ENCODE data around the gene RTN1.
"Not testable (repeated sequence)": the region's sequence is repeated elsewhere in the genome, so short reads cannot be mapped to it uniquely, and the experiment has no call there.

RTN1 gene

GRCh38 chr14:59705866-59706265 lies 164.7 kb downstream of the RTN1 start:
- DNase-seq (ENCODE audit: low read depth in 2 of 2, low spot score in 1 of 2), result no peak

- DNase-seq (ENCODE audit: low read depth in 2 of 2, low spot score in 1 of 2), result no peak
These were observed 165.3 kb downstream of the RTN1 start for GRCh38 chr14:59705245-59705644.

DNA sequence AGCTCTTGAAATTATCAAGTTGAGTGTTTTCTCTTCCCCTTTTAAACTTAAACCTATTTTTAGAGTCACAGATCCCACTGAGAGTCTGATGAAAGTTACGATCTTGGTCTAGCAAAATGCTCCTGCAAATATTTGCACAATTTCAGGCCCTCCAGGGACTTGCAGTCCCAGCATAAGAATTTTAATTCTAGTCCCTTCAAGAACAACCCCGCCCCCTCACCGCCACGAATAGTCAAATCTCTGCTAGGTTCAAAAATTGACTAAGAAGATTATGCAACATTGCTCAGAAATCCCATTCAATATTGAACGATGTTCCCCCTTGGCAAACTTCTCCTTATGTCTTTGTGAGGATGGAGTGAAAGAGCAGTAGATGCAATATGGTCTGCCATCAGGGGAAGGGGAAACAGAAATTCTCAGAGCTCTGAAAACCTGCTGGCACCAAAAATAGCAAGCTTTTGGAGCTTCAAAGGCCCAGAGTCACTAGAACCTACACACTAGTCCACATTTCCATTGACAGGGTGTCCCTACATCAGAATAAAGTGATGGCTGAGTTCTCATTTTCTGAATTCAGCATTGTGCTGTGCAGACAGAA lies 166.4 kb downstream of the RTN1 start:
- DNase-seq (ENCODE audit: low read depth in 2 of 2, low spot score in 1 of 2), result no peak

DNA sequence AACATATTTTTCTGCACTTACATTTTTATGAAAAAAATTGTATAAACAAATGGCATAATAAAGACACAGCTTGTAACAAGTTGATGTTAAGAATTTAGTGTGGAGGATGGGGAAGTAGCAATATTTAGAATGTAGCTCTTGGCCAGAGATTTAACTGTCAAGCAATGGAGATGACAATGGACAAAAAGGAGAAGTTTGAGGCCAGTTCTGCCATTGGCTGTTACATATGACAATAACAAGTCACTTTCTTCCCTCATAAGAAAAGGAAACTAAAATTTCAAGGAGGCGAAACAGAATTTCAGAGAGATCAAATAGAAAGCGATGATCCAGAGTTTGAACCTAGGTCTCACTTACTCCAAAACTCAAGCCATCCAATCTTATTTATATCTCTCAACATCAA lies 171.1 kb downstream of the RTN1 start:
- DNase-seq (ENCODE audit: low read depth in 2 of 2, low spot score in 1 of 2), result no peak

DNA sequence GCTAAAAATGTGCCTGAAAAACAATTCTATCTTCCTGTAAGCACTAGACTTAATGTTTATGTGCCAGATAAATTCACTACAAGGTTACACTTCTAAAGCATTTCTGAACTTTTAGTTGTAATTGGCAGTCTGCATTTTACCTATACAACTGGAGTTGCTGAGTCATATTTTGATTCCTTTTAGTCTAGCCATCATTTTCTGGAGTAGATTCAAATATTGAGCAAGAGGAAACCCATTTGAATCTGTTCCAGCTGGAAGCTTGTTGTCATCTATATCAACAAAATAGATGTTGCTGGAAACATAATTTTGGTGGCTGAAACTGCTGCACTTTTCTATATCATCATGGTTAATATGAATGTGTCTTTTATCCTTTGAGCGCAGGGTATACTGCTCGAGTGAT lies 171.8 kb downstream of the RTN1 start:
- no peak for DNase-seq (ENCODE audit: low read depth in 2 of 2, low spot score in 1 of 2)

GRCh38 chr14:59695198-59695597 lies 175.4 kb downstream of the RTN1 start:
- no peak for DNase-seq (ENCODE audit: low read depth in 2 of 2, low spot score in 1 of 2)

GRCh38 chr14:59691266-59691665 lies 179.3 kb downstream of the RTN1 start:
- DNase-seq (ENCODE audit: low read depth in 2 of 2, low spot score in 1 of 2), result no peak

GRCh38 chr14:59690426-59690825 lies 180.2 kb downstream of the RTN1 start:
- no peak for DNase-seq (ENCODE audit: low read depth in 2 of 2, low spot score in 1 of 2)

DNA sequence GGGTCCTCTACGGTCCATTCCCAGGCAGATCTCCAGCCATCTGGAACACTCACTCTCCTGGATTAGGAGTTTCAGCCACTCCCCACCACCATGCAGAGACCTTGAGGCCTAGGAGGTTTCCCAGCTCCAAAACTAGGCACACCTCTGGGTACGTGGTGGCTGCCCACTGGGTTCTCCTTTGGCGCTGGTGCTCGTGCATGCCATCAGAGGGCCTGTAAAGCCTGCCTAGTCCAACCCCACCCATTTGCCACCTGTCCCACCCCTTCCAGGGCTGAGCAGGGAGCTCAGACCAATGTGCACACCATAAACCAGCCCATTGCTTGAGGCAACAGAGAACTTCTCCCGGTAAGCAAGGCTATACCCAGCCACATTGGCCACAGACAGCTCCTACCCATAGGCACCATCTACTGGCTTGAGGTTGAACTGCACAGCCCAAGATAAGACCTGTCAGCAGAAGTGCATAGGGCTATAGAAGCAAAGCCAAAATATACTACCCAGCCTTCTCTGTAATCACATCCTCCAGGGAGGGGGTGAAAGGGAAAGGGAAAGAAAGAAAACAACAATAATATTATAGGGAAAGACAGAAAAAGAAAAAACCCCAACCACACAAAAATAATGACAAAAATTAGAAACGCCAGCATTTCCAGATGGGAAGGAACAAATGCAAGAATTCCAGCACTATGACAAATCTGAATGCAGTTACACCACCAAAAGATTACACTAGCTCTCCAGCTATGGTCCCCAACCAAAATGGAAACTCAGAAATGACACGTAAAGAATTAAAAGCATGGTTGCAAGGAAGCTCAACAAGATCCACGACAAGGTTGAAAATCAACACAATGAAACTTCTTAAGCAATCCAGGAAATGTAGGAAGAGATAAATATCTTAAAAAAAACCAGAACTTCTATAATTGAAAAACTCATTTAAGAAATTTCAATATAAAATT lies 182.1 kb downstream of the RTN1 start:
- no peak for DNase-seq (ENCODE audit: low read depth in 2 of 2, low spot score in 1 of 2)

DNA sequence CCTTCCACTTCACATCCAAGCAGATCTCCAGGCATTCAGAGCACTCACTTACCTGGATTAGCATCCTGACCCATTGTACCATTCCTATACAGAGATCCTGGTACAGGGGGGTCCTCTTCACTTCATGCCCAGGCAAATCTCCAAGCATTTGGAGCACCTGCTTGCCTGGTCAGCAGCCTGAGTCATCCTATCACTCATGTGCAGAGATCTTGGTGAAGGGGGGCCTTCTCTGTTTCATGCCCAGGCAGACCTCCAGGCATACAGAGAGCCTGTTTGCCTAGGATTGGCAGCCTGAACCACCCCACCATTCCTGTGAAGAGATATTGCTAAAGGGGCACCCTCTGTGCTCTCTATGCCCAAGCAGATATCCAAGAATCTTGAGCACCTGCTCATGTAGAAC lies 182.9 kb downstream of the RTN1 start:
- no peak for DNase-seq (ENCODE audit: low read depth in 2 of 2, low spot score in 1 of 2)

- DNase-seq (ENCODE audit: low read depth in 2 of 2, low spot score in 1 of 2), result no peak
These were observed 190.7 kb downstream of the RTN1 start for GRCh38 chr14:59679872-59680271.

DNA sequence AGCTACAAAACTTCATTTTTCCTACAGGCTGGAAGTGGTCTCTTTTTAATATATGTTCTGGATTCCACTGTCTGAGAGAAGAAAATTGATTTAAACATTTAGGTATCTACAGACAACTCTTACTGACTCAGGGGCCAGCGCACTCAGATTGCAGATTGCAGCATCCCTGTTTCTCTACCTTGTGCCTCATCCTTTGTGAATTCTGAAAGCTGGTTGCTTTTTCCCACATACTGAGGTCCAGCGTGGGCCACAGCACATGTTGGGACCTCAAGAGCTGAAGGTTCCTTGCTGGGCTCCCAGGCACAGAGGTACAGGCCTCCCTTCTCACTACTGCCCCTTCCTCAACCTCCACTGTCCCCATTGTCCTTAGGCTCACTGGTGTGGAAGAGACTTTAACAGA lies 192.2 kb downstream of the RTN1 start:
- no peak for DNase-seq (ENCODE audit: low read depth in 2 of 2, low spot score in 1 of 2)

GRCh38 chr14:59677771-59678231 lies 192.8 kb downstream of the RTN1 start:
- DNase-seq (ENCODE audit: low read depth in 2 of 2, low spot score in 1 of 2), result no peak

- DNase-seq (ENCODE audit: low read depth in 2 of 2, low spot score in 1 of 2), result no peak
These were observed 195.2 kb downstream of the RTN1 start for GRCh38 chr14:59675394-59675793.

DNA sequence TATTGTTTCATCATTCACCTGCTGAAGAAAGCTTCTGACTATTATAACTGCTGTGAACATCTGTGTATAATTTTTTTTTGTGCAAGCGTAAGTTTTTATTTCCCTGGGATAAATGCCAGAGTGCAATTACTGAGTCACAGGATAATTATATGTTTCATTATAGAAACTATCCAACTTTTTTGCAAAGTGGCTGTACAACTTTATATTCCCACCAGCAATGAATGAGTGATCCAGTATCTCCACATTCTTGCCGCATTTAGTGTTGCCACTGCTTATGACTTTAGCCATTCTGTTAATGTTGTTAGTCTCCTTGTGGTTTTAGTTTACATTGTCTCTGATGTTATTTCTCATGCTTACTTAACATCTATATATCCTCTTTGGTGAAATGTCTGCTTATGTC lies 205.8 kb downstream of the RTN1 start:
- no peak for DNase-seq (ENCODE audit: low read depth in 2 of 2, low spot score in 1 of 2)

GRCh38 chr14:59657769-59658168 lies 212.8 kb downstream of the RTN1 start:
- no peak for DNase-seq (ENCODE audit: low read depth in 2 of 2, low spot score in 1 of 2)

DNA sequence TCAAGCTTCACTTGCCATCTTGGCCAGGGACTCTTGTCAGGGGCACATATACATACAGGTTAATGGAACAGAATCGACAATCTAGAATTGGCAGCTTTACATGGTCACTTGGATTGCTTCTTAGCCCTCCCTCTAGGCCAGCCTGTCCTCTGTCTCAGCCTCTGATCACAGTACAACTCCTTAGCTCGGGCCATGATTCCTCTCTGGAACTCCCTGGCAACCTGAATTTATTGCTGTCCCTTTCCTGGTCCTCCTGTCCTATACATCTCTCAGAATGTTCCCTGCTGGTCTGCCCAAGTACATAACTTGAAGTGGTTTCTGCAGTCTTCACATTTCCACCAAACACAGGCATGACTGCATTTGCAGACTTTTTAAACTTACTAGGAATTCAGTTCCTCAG lies 214.1 kb downstream of the RTN1 start:
- no peak for DNase-seq (ENCODE audit: low read depth in 2 of 2, low spot score in 1 of 2)

DNA sequence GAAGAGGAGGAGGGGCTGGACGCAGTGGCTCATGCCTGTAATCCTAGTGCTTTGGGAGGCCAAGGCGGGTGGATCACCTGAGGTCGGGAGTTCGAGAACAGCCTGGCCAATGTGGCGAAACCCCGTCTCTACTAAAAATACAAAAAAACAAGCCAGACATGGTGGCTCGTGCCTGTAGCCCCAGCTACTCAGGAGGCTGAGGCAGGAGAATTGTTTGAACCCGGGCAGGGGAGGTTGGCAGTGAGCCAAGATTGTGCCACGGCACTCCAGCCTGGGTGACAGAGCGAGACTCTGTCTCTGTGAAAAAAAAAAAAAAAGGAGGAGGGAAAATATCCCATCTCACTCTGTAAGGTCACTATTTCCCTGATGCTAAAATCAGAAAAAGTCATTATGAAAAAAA lies 216.4 kb downstream of the RTN1 start:
- DNase-seq (ENCODE audit: low read depth in 2 of 2, low spot score in 1 of 2), result not testable (repeated sequence)

GRCh38 chr14:59646832-59647231 lies 223.7 kb downstream of the RTN1 start:
- not testable (repeated sequence) for DNase-seq (ENCODE audit: low read depth in 2 of 2, low spot score in 1 of 2)

- no peak for DNase-seq (ENCODE audit: low read depth in 2 of 2, low spot score in 1 of 2)
These were observed 231.7 kb downstream of the RTN1 start for GRCh38 chr14:59638885-59639284.

DNA sequence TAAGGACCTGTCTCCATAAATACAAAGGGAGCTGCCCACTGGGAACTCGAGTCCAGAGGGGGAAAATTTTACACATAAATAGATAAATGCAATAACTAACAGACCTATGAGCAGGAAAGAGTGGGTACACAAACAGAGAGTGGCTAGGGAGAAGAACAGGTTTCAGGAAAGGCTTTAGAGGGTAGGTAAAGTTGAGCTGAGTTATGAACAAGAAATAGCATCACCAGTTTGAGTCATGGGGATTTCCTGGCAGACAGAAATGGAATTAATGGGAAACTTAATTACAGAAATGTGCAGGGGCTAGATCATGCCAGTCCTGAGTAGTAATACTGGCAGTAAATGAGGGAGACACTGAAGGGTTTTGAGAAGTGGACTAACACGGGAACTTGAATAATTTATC lies 236.0 kb downstream of the RTN1 start:
- no peak for DNase-seq (ENCODE audit: low read depth in 2 of 2, low spot score in 1 of 2)

DNA sequence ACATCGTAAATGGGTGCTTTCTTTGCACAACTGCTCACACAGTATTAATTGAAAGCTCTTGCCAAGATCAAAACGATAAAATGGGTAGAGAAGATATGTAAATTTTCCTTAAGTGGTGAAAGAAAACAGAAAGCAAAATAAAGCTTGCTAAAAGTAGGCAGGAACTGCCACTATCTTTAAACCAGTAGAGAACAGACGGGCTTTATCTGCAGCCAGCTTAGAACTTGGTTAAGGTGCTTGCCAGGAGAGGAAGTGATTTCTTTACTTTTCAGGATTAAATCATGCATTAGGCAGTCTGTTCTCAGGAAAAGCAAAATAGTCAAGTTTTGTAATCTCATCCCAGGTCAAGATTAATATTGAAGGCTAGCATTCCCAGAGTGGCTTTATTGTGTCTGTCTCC lies 237.1 kb downstream of the RTN1 start:
- no peak for DNase-seq (ENCODE audit: low read depth in 2 of 2, low spot score in 1 of 2)

GRCh38 chr14:59632381-59632780 lies 238.2 kb downstream of the RTN1 start:
- DNase-seq (ENCODE audit: low read depth in 2 of 2, low spot score in 1 of 2), result no peak

All from stimulated activated CD8-positive, alpha-beta memory T cell treated with anti-CD3 and anti-CD28 coated beads, Interleukin-4, amount 100 ng/mL, for 1 hour (primary cell).